Endothelial cell (in vitro differentiated cells): Measurements from ENCODE around the gene MFSD6. TPM values are rescaled to one million over a fixed set of nuclear protein-coding genes. Genes with fewer than 3 reads are reported as not detected.

ENCODE experiments used
- DNase-seq: peaks from one replicate; pipeline ENCODE4 v3.0.0; 2021; ENCODE audit warnings: low spot score
- H3K27ac Mint-ChIP-seq: one replicate; pipeline ENCODE4 v1.8.0; 2021; ENCODE audit warnings: mixed read lengths, inconsistent platforms; ENCODE audit not compliant: unreplicated experiment
- H3K27me3 Mint-ChIP-seq: one replicate; pipeline ENCODE4 v1.8.0; 2021; ENCODE audit warnings: mild to moderate bottlenecking, moderate library complexity, mixed read lengths, inconsistent platforms; ENCODE audit not compliant: unreplicated experiment
- H3K36me3 Mint-ChIP-seq: one replicate; pipeline ENCODE4 v1.8.0; 2021; ENCODE audit warnings: mild to moderate bottlenecking, low read depth, mixed read lengths, inconsistent platforms; ENCODE audit not compliant: unreplicated experiment
- H3K4me1 Mint-ChIP-seq: one replicate; pipeline ENCODE4 v1.8.0; 2021; ENCODE audit warnings: mild to moderate bottlenecking, mixed read lengths, inconsistent platforms; ENCODE audit not compliant: unreplicated experiment
- H3K4me3 Mint-ChIP-seq: one replicate; pipeline ENCODE4 v1.8.0; 2021; ENCODE audit warnings: mild to moderate bottlenecking, mixed read lengths, inconsistent platforms; ENCODE audit not compliant: unreplicated experiment
- H3K9me3 Mint-ChIP-seq: one replicate; pipeline ENCODE4 v1.8.0; 2021; ENCODE audit warnings: mixed read lengths, inconsistent platforms; ENCODE audit not compliant: unreplicated experiment
- CTCF ChIP-seq: fragments of 200-600 bp; sonication (generic); IDR thresholded peaks from one replicate; pipeline ENCODE4 v1.5.0; 2021; ENCODE audit warnings: antibody characterized with exemption; ENCODE audit not compliant: unreplicated experiment
- total RNA-seq: library from RNA; stranded (reverse); fragmentation: NEBNext Ultra II Directional; extraction: Animal tissue kit (Norgen Biotek cat#: 25700); gene quantifications from one replicate; pipeline ENCODE4 v1.2.1, GENCODE V29; 2021; ENCODE audit not compliant: unreplicated experiment

MFSD6 gene
- total RNA-seq, 1 donor from 2014 or later, result 2.4 TPM

GRCh38 chr2:190362894-190363293 is 45.3 kb upstream of the MFSD6 start:
- TF ChIP-seq CTCF, result no peak
- no peak overlapping the region for H3K27ac Mint-ChIP-seq
- H3K36me3 Mint-ChIP-seq, result peaks cover 3% of the 10 kb centered on the region
- no peak for DNase-seq
- no peaks in the 10 kb centered on the region for H3K4me1 Mint-ChIP-seq
- H3K4me3 Mint-ChIP-seq, result no peak overlapping the region
- H3K27me3 Mint-ChIP-seq, result no peaks in the 10 kb centered on the region
- no peaks in the 10 kb centered on the region for H3K9me3 Mint-ChIP-seq

GRCh38 chr2:190365499-190366204 is 42.5 kb upstream of the MFSD6 start:
- Mint-ChIP-seq H3K27ac (no peak overlapping the region), H3K27me3 (no peaks in the 10 kb centered on the region), H3K36me3 (peaks cover 3% of the 10 kb centered on the region), H3K9me3 (no peaks in the 10 kb centered on the region), H3K4me3 (no peak overlapping the region), H3K4me1 (no peaks in the 10 kb centered on the region)
- TF ChIP-seq CTCF, result no peak
- no peak for DNase-seq

GRCh38 chr2:190366248-190366753 is 41.9 kb upstream of the MFSD6 start:
- Mint-ChIP-seq H3K4me3 (no peak overlapping the region), H3K9me3 (no peaks in the 10 kb centered on the region), H3K27ac (no peak overlapping the region), H3K36me3 (peaks cover 3% of the 10 kb centered on the region), H3K4me1 (no peaks in the 10 kb centered on the region), H3K27me3 (no peaks in the 10 kb centered on the region)
- no peak for DNase-seq
- TF ChIP-seq CTCF, result no peak

- Mint-ChIP-seq H3K36me3 (peaks cover 3% of the 10 kb centered on the region), H3K27ac (no peak overlapping the region), H3K4me3 (no peak overlapping the region), H3K27me3 (no peaks in the 10 kb centered on the region), H3K4me1 (no peaks in the 10 kb centered on the region), H3K9me3 (no peaks in the 10 kb centered on the region)
- no peak for TF ChIP-seq CTCF
- no peak for DNase-seq
Measured at GRCh38 chr2:190367091-190367490, 41.1 kb upstream of the MFSD6 start.

- Mint-ChIP-seq H3K4me3 (no peak overlapping the region), H3K4me1 (no peaks in the 10 kb centered on the region), H3K27ac (no peak overlapping the region), H3K9me3 (no peaks in the 10 kb centered on the region), H3K36me3 (no peaks in the 10 kb centered on the region), H3K27me3 (peaks cover under 1% of the 10 kb centered on the region)
- no peak for TF ChIP-seq CTCF
- no peak for DNase-seq
Measured at GRCh38 chr2:190369635-190370034, 38.5 kb upstream of the MFSD6 start.
